IMR-90 (cell line): ENCODE results near the gene GIMAP5. TPM values are rescaled to one million over a fixed set of nuclear protein-coding genes. Genes with fewer than 3 reads are reported as not detected.

Experiments
- ATAC-seq: fragments of 200-7000 bp; cut with Tn5 transposase; 2 replicates; pipeline ENCODE4 v1.9.1; 2020; ENCODE audit warnings: low read depth, mild to moderate bottlenecking, moderate library complexity
- BruUV-seq: library from RNA; stranded (reverse); fragments of 400-500 nt; replicated peaks from 2 replicates; lab custom pipeline; 2021; lab: Mats Ljungman, UMichigan
- CTCF ChIA-PET: fragments of 300-600 bp; formaldehyde crosslinking; extraction: SDS; loops from one replicate; lab custom pipeline; 2021; ENCODE audit warnings: antibody characterized with exemption; lab: Yijun Ruan, JAX
- POLR2A ChIA-PET: fragments of 300-600 bp; sonication (Branson Sonifier 250); formaldehyde crosslinking; loops from one replicate; lab custom pipeline; 2022; ENCODE audit warnings: antibody characterized with exemption; ENCODE audit not compliant: unreplicated experiment; lab: Charles Lee
- DNase-seq: peaks from one replicate; pipeline ENCODE4 v3.0.0; 2013
- H2AFZ ChIP-seq: replicated peaks from 2 replicates; pipeline ENCODE3; 2013; ENCODE audit warnings: low read length, mild to moderate bottlenecking; ENCODE audit not compliant: poor library complexity
- H2AK5ac ChIP-seq: 2 replicates; pipeline ENCODE4 v1.6.1; 2013; ENCODE audit warnings: low read depth, low read length, inconsistent platforms
- H2AK9ac ChIP-seq: replicated peaks from 2 replicates; pipeline ENCODE3; 2013; ENCODE audit warnings: mild to moderate bottlenecking, low read depth, low read length, moderate library complexity; ENCODE audit not compliant: poor library complexity
- H2BK120ac ChIP-seq: 2 replicates; pipeline ENCODE4 v1.6.1; 2013; ENCODE audit warnings: low read depth, low read length, inconsistent platforms
- H2BK15ac ChIP-seq: 3 replicates; pipeline ENCODE4 v1.6.1; 2013; ENCODE audit warnings: low read depth, low read length, inconsistent platforms
- H2BK20ac ChIP-seq: 2 replicates; pipeline ENCODE4 v1.6.1; 2013; ENCODE audit warnings: low read depth, mild to moderate bottlenecking, inconsistent platforms, low read length, moderate library complexity
- H2BK5ac ChIP-seq: 2 replicates; pipeline ENCODE4 v1.6.1; 2013; ENCODE audit warnings: mild to moderate bottlenecking, low read depth, low read length, inconsistent platforms; ENCODE audit not compliant: poor library complexity, severe bottlenecking
- H3K14ac ChIP-seq: replicated peaks from 2 replicates; pipeline ENCODE4 v1.6.1; 2013; ENCODE audit warnings: low read depth, low read length, inconsistent platforms
- H3K18ac ChIP-seq: 2 replicates; pipeline ENCODE4 v1.6.1; 2013; ENCODE audit warnings: low read depth, low read length, control low read depth
- H3K23ac ChIP-seq: 2 replicates; pipeline ENCODE4 v1.6.1; 2013; ENCODE audit warnings: low read depth, low read length, inconsistent platforms
- H3K27ac ChIP-seq: 2 replicates; pipeline ENCODE4 v1.5.1; 2013; ENCODE audit warnings: mild to moderate bottlenecking, control low read depth, low read length; ENCODE audit not compliant: insufficient read depth
- H3K27me3 ChIP-seq: 2 replicates; pipeline ENCODE4 v1.6.1; 2013; ENCODE audit warnings: low read length; ENCODE audit not compliant: control insufficient read depth, insufficient read depth
- H3K36me3 ChIP-seq: 2 replicates; pipeline ENCODE4 v1.6.1; 2013; ENCODE audit warnings: low read length, mixed read lengths; ENCODE audit not compliant: control insufficient read depth, insufficient read depth
- H3K4ac ChIP-seq: 2 replicates; pipeline ENCODE4 v1.6.1; 2013; ENCODE audit warnings: low read depth, low read length, inconsistent platforms
- H3K4me1 ChIP-seq: 2 replicates; pipeline ENCODE4 v1.6.1; 2013; ENCODE audit warnings: low read length, mixed read lengths; ENCODE audit not compliant: control insufficient read depth, insufficient read depth
- H3K4me2 ChIP-seq: 2 replicates; pipeline ENCODE4 v1.6.1; 2013; ENCODE audit warnings: low read depth, mild to moderate bottlenecking, control low read depth, low read length, moderate library complexity
- H3K4me3 ChIP-seq: 2 replicates; pipeline ENCODE4 v1.5.1; 2013; ENCODE audit warnings: low read depth, mild to moderate bottlenecking, control low read depth, low read length, moderate library complexity; ENCODE audit not compliant: insufficient read depth
- H3K56ac ChIP-seq: 2 replicates; pipeline ENCODE4 v1.6.1; 2013; ENCODE audit warnings: low read length, inconsistent platforms; ENCODE audit not compliant: insufficient read depth; ENCODE audit errors: extremely low read depth
- H3K79me1 ChIP-seq, 2 experiments: 2 replicates each; pipeline ENCODE4 v1.6.1; 2013; ENCODE audit warnings: low read length in 2 of 2, inconsistent platforms in 1 of 2, low read depth in 1 of 2
- H3K9ac ChIP-seq: 2 replicates; pipeline ENCODE4 v1.6.1; 2013; ENCODE audit warnings: low read depth, low read length, control low read depth
- H3K9me1 ChIP-seq: 2 replicates; pipeline ENCODE4 v1.6.1; 2013; ENCODE audit warnings: low read length, inconsistent platforms; ENCODE audit not compliant: insufficient read depth
- H3K9me3 ChIP-seq: 2 replicates; pipeline ENCODE4 v1.6.1; 2013; ENCODE audit warnings: low read length; ENCODE audit not compliant: control insufficient read depth, insufficient read depth
- H4K20me1 ChIP-seq: 2 replicates; pipeline ENCODE4 v1.6.1; 2013; ENCODE audit warnings: low read length, inconsistent platforms; ENCODE audit not compliant: insufficient read depth
- H4K5ac ChIP-seq: 2 replicates; pipeline ENCODE4 v1.6.1; 2013; ENCODE audit warnings: mild to moderate bottlenecking, low read depth, low read length, control low read depth
- H4K8ac ChIP-seq, 2 experiments: 2 replicates each; pipeline ENCODE4 v1.6.1; 2013; ENCODE audit warnings: low read depth in 2 of 2, low read length in 2 of 2, control low read depth in 1 of 2, inconsistent platforms in 1 of 2
- H4K91ac ChIP-seq: 2 replicates; pipeline ENCODE4 v1.6.1; 2013; ENCODE audit warnings: low read depth, low read length, inconsistent platforms; ENCODE audit not compliant: insufficient read depth
- BHLHE40 ChIP-seq: fragments of 150-350 bp; IDR thresholded peaks from 2 replicates; pipeline ENCODE4 v1.6.1; 2016; ENCODE audit warnings: mild to moderate bottlenecking, low read depth, low read length
- CEBPB ChIP-seq: IDR thresholded peaks from 2 replicates; pipeline ENCODE4 v1.6.1; 2012; ENCODE audit warnings: low read depth, low read length, improper control_type of control experiment
- CHD1 ChIP-seq: IDR thresholded peaks from 2 replicates; pipeline ENCODE4 v1.6.1; 2012; ENCODE audit warnings: low read depth, low read length, improper control_type of control experiment
- FOS ChIP-seq: fragments of 150-350 bp; IDR thresholded peaks from 2 replicates; pipeline ENCODE4 v1.6.1; 2016; ENCODE audit warnings: low read depth, low read length
- MAFK ChIP-seq: IDR thresholded peaks from 2 replicates; pipeline ENCODE4 v1.6.1; 2012; ENCODE audit warnings: low read depth, low read length, improper control_type of control experiment
- MAZ ChIP-seq: IDR thresholded peaks from 2 replicates; pipeline ENCODE4 v1.6.1; 2012; ENCODE audit warnings: low read depth, mild to moderate bottlenecking, low read length, improper control_type of control experiment, moderate library complexity, borderline replicate concordance
- MXI1 ChIP-seq: IDR thresholded peaks from 2 replicates; pipeline ENCODE4 v1.6.1; 2012; ENCODE audit warnings: low read depth, mild to moderate bottlenecking, low read length, moderate library complexity, borderline replicate concordance
- NFE2L2 ChIP-seq: fragments of 150-350 bp; IDR thresholded peaks from 2 replicates; pipeline ENCODE4 v1.6.1; 2016; ENCODE audit warnings: low read depth, mild to moderate bottlenecking, low read length
- POLR2A ChIP-seq: IDR thresholded peaks from 2 replicates; pipeline ENCODE4 v1.6.1; 2012; ENCODE audit warnings: mild to moderate bottlenecking, low read depth, low read length
- RAD21 ChIP-seq: IDR thresholded peaks from 2 replicates; pipeline ENCODE4 v1.6.1; 2012; ENCODE audit warnings: low read length, improper control_type of control experiment
- RCOR1 ChIP-seq: IDR thresholded peaks from 2 replicates; pipeline ENCODE4 v1.6.1; 2012; ENCODE audit warnings: mild to moderate bottlenecking, low read length, improper control_type of control experiment; ENCODE audit not compliant: insufficient replicate concordance
- RFX5 ChIP-seq: IDR thresholded peaks from 2 replicates; pipeline ENCODE4 v1.8.0; 2012; ENCODE audit warnings: low read depth, mild to moderate bottlenecking, low read length, moderate library complexity
- SMC3 ChIP-seq: fragments of 150-350 bp; IDR thresholded peaks from 2 replicates; pipeline ENCODE4 v1.6.1; 2016; ENCODE audit warnings: low read depth, mild to moderate bottlenecking, antibody characterized with exemption, low read length, moderate library complexity
- dilution Hi-C: fragments of 300-500 bp; cut with HindIII; formaldehyde crosslinking; loops from one replicate; pipeline ENCODE4 v1.14.3; 2018; ENCODE audit warnings: low sequenced_read_pairs; ENCODE audit not compliant: unreplicated experiment
- in situ Hi-C: fragments of 300-500 bp; cut with MboI; formaldehyde crosslinking; loops from 3 replicates; pipeline ENCODE4 v1.14.3; 2019; ENCODE audit warnings: low sequenced_read_pairs, inconsistent platforms, mixed read lengths
- intact Hi-C: fragments of 100-400 bp; cut with micrococcal nuclease; formaldehyde crosslinking; loops from 2 replicates; pipeline ENCODE4 v1.10.0; 2022
- polyA plus RNA-seq, 3 experiments: library from polyadenylated mRNA; depleted of rRNA; stranded (reverse); fragments of >200 nt; gene quantifications; 2 replicates each; pipeline ENCODE4 v1.2.3, GENCODE V29; 2012; ENCODE audit warnings: low replicate concordance in 1 of 3
- total RNA-seq: library from RNA; depleted of rRNA; stranded (reverse); fragments of >200 nt; gene quantifications from 2 replicates; pipeline ENCODE4 v1.2.3, GENCODE V29; 2012
- TF ChIP-seq, protein P1 (sequence below): fragments of 150-350 bp; IDR thresholded peaks from 2 replicates; pipeline ENCODE4 v1.6.1; 2017; ENCODE audit warnings: mild to moderate bottlenecking, antibody characterized with exemption, low read length, low read depth
- TF ChIP-seq, protein P2 (sequence below): conservative IDR thresholded peaks from 2 replicates; pipeline ENCODE4 v1.5.1; 2012; ENCODE audit warnings: mild to moderate bottlenecking, low read depth, low read length, improper control_type of control experiment
- TF ChIP-seq, protein P3 (sequence below): fragments of 150-350 bp; IDR thresholded peaks from 2 replicates; pipeline ENCODE4 v1.6.1; 2016; ENCODE audit warnings: low read depth, mild to moderate bottlenecking, low read length, moderate library complexity, borderline replicate concordance

Gene GIMAP5
- total and polyA plus RNA-seq, 2 of the 4 experiments (the other 2 are of a cell fraction), result not detected

DNA sequence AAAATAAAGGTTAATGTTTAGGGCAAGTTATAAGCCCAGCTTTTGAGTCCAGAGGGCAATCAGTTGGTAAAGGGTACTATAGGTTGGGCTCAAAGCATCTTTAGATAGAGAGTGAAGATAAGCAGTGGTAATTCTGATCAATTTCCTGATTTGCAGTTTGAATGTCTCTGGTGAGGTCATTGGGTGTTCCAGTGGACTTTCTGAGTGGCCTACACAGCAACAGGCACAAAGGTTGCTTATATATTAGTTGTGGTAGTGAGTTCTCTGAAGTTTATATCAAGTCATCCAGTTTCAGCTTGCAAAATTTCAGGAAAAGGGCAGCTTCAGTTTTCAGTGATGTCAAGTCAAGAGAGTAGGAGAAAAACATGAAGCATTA, 29.1 kb downstream of the GIMAP5 start:
- in situ Hi-C loops (no loop called here), intact Hi-C loops (no loop called here), dilution Hi-C loops (no loop called here)
- Histone ChIP-seq H3K23ac (no peak overlapping the region), H3K79me1 (no peaks in the 10 kb centered on the region), H2AFZ (no peak overlapping the region), H2BK20ac (no peak overlapping the region), H3K9me1 (no peaks in the 10 kb centered on the region), H3K9me3 (no peaks in the 10 kb centered on the region), H2BK15ac (no peak overlapping the region), H3K27me3 (no peaks in the 10 kb centered on the region), H2AK5ac (no peak overlapping the region), H2AK9ac (no peak overlapping the region), H3K4me2 (no peak overlapping the region), H3K27ac (no peak overlapping the region), H3K14ac (no peak overlapping the region), H4K5ac (no peak overlapping the region), H3K18ac (no peak overlapping the region), H3K36me3 (peaks cover 5% of the 10 kb centered on the region; the same call in 1 of the 2 replicates), H3K4me3 (no peak overlapping the region), H4K8ac (no peak overlapping the region), H2BK120ac (no peak overlapping the region), H2BK5ac (no peak overlapping the region), H3K4me1 (no peaks in the 10 kb centered on the region), H4K91ac (no peak overlapping the region), H3K4ac (no peak overlapping the region), H3K9ac (no peak overlapping the region), H4K20me1 (no peaks in the 10 kb centered on the region), H3K56ac (no peak overlapping the region)
- CTCF ChIA-PET, result no interaction called here
- POLR2A ChIA-PET, result no interaction called here
- BruUV-seq, result no TSS peak
- TF ChIP-seq CEBPB (no peak), RFX5 (no peak), BHLHE40 (no peak), MAFK (no peak), RAD21 (no peak), POLR2A (no peak), SMC3 (no peak), MXI1 (no peak), FOS (no peak), NFE2L2 (no peak), RCOR1 (no peak), MAZ (no peak), CHD1 (no peak)
- TF ChIP-seq, protein P1, sequence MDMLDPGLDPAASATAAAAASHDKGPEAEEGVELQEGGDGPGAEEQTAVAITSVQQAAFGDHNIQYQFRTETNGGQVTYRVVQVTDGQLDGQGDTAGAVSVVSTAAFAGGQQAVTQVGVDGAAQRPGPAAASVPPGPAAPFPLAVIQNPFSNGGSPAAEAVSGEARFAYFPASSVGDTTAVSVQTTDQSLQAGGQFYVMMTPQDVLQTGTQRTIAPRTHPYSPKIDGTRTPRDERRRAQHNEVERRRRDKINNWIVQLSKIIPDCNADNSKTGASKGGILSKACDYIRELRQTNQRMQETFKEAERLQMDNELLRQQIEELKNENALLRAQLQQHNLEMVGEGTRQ, result no peak
- TF ChIP-seq, protein P2, sequence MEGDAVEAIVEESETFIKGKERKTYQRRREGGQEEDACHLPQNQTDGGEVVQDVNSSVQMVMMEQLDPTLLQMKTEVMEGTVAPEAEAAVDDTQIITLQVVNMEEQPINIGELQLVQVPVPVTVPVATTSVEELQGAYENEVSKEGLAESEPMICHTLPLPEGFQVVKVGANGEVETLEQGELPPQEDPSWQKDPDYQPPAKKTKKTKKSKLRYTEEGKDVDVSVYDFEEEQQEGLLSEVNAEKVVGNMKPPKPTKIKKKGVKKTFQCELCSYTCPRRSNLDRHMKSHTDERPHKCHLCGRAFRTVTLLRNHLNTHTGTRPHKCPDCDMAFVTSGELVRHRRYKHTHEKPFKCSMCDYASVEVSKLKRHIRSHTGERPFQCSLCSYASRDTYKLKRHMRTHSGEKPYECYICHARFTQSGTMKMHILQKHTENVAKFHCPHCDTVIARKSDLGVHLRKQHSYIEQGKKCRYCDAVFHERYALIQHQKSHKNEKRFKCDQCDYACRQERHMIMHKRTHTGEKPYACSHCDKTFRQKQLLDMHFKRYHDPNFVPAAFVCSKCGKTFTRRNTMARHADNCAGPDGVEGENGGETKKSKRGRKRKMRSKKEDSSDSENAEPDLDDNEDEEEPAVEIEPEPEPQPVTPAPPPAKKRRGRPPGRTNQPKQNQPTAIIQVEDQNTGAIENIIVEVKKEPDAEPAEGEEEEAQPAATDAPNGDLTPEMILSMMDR, result no peak
- TF ChIP-seq, protein P3, sequence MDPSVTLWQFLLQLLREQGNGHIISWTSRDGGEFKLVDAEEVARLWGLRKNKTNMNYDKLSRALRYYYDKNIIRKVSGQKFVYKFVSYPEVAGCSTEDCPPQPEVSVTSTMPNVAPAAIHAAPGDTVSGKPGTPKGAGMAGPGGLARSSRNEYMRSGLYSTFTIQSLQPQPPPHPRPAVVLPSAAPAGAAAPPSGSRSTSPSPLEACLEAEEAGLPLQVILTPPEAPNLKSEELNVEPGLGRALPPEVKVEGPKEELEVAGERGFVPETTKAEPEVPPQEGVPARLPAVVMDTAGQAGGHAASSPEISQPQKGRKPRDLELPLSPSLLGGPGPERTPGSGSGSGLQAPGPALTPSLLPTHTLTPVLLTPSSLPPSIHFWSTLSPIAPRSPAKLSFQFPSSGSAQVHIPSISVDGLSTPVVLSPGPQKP, result no peak
- no peak for DNase-seq
- ATAC-seq, result no peak
